ENCODE measurements around the gene COMMD3.
"Not testable (repeated sequence)": the region's sequence is repeated elsewhere in the genome, so short reads cannot be mapped to it uniquely, and the experiment has no call there.

The COMMD3 gene

DNA sequence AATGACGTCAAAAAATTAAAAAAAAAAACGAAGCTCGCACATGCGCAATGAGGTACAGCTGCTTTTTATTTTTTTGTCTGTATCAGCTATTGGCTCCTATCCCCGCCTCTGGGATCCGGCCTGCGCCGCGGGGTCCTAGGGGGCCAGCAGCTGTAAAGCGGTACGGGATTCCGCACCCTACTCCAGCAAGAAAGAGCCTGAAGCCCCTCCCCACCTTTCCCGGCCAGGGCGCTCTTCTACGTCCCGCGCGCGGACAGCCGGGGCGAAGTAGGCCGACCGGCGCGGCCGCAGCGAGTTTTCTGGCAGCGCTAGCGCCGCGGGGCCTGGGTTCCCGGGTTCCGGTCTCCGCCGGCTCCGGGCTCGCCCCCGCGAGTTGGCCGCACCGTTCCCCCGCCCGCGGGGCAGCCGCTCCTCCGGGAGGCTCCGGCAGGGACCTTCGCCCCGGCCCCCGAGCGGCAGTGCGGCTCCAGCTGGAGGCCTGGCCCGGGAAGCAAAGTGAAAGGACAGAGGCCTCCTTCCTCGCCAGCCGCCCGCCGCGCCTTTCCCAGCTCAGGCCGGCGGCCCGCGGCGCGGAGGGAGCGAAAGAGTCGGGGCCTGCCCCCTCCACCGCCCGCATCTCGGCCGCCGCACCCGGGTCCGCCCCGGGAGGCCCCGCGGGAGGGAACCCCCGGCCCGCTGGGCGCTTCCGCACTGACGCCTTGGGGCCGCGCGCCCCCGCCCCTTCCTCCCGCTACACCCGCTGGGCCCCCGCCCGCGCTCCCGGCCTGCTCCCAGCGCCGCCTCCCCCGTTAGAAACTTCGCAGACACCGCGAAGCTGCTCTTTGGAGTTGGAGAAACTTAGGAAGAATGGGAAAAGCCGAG, 24.4 kb downstream of the COMMD3 start:
- DNase-seq = no peak

DNA sequence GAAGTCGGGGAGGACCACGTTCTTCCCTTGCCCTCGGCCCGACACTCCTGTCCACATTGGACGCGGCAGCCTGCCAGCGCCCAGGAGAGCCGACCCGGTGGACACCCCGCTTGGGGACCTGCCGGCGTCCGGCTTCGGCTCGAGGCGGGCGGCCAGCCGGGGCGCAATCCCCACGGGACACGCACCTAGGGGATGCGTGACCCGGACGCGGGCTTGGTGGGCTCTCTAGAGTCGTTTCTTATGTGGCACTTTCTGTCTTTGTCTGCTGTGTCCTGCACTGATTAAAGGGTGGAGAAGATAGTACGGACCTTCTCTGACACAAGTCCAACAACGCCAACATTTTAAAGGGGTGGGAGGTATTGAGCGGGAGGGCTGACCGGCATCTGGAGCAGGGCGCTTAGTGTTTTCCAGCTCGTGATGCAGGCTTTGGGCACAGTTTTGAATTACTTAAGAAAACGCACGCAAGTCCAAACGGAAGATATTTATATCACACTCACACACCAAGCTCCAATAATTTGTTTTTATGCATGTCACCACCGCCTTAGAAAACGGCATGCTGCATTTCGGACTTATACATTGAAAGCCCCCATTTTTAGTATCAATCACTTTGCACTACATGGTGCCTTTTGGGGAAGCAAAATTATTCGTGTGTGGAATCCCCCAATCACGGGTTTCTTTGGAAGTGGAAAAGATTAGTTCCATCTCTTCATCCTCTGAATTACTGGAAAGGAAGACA, 25.2 kb downstream of the COMMD3 start:
- DNase-seq = no peak

DNA sequence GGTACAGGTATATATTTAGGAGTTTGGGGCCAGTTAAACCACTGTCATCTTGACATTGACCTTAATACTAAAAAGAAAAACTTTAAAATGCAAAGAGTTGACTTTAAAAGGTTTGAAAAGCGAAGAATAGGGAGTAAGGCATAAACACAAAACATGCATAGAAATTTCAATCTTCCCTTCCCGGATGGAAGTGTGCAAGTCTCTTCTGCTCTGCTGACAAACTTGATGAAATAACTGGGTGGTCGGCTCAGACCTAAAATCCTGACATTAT, 25.7 kb downstream of the COMMD3 start:
- DNase-seq = no peak

DNA sequence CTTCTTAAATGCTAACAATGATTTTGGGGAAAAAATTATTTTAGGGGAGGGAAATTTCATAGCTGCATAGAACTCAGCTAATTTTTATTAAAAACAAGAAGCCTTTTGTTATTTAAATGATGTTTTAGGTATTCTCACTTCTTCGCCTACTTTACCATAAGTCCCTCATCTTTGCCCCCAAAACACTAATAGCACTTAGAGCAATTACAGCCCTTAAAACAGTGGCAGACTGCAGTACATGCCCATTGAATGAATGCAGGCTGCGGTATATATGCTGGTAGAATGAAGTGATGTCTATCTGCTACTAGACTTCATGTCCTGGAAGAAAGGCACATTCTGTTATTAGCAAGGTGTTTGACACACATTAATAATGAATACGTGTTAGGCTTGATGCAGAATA, 26.2 kb downstream of the COMMD3 start:
- no peak for DNase-seq

DNA sequence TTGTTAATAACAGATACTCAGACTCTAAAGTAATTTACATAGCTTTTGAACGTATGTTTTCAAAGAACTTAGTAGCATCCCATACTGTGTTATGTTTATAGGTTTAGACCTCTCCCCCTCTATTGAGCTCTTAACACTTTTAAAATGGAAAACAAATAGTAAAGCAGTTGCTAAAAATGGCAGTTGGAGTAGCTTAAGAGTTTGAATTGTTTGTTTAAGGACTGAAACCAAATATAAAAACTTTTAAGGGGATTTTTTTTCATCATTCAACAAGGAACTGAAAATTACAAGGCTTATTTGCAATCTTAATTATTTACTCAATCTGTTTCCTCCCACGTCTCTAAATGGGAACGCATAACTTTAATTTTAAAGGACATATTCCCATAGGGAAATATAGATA, 27.5 kb downstream of the COMMD3 start:
- no peak for DNase-seq

DNA sequence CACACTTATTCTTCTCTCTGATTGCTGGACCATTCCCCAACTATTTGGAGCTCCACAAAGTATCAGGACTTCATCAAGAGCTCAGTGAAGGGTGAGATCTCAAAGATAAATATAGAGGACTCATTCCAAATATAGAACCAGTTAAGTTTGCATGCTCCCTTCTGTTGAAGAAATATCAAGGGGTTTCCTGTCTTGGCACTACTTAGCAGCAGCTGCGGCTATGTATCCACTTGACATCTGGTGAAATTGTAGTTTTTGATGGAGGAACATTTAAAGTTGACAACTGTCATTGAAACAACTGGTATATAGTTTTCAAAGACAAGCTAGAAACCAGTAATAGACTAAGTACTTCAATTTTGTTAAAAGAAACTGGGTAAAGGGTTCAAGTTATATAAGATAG, 28.1 kb downstream of the COMMD3 start:
- DNase-seq = no peak

DNA sequence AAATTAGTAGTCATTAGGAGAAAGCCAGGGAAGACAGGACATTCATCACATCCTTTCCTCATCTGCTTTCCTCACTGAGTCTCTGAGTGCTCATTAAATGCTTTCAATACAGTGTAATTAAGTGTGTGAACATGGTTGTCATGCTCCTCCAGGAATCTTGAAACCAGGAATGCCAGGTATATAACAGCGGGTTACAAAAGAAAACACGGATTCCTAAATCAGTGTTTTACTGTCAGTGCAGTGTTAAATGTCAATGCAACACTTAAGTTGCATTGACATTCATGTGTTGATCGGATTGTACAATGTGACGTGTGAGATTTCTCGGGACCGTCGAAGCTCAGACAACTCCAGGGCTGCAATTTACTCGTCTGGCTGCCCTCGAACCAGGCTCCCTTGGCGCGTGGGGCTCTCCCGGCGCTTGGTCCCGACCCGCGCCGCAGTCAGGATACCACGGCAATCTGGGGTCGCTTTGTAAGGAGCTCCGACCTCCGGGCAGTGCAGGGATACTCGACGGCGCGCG, 28.7 kb downstream of the COMMD3 start:
- no peak for DNase-seq

DNA sequence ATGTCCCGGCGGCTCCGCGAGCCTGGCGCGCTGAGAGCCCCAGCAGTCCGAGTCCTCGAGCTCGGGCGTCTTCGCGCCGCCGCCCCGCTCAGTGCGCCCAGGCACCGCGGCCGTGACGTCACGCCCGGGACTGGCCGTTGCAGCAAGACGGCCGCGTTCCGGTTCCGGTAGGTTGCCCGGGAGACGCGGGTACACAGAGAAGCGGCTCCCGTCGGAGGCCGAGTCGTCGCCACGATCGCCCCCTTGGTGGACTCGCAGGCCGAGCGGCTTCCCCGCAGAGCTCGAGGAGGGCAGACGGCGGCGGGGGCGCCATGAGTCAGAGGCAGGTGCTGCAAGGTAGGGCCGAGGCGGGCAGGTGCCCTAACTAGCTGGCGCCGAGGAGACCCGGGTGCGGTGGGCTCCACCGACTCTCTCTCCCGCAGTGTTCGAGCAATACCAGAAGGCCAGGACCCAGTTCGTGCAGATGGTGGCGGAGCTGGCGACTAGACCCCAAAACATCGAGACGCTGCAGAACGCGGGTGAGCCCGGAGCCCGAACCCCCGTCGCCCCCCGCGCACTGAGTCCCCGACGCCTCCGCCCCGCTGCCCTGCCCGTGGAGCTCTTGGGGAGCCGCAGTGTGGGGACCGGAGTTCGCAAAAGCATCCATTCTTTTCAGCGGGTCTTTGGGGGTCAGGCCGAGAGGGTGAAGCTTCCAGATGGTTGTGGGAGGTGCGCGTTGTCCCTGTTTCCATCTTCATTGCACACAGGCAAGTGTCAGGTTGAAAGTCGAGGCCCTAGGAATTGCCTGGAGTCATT, 29.3 kb downstream of the COMMD3 start, which contains the start of gene SPAG6:
TSS of gene SPAG6 (plus strand) at position 196 of the 795 bp plus-strand sequence. CDS start at position 312, 116 bp downstream.
- DNase-seq = no peak

DNA sequence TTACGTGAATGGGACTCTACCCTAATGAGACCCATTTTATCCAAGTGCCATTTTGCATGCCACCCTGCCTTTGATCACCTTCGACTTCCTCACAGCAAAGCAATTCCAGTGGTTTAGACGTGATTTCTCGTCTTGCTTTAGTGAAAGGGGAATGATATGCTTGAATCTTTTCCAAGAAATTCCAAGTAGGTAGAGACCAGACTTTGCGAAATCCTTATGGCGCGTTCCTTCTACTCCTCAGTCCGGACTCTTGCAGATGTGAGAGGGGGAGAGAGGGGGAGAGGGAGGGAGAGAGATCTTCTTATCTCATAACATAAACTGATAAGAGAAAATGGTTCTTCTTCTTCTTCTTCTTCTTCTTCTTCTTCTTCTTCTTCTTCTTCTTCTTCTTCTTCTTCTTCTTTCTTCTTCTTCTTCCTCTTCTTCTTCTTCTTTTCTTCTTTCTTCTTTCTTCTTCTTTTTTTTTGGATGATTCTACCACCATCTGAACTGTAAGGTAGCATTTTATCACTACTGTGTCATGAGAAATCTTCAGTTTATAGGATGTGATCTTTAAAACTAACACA, 30.0 kb downstream of the COMMD3 start:
- no peak for DNase-seq

DNA sequence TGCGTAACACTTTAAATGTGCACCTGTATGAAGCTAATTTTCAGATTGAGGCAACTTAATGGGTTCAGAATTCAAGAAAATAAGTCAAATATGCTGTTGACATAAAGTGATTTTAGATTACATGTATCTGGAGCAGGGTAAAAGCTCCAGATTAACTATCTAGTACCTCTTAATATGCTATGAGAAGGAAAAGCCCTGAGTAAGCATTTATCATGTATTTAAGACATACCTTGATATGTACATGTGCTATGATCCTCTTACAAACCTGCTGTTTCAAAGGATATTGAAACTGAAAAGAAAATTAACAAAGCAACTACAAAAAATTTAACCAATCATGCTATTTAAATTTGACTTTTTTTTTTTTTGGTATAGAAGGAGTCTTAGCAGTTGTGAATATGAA, 33.6 kb downstream of the COMMD3 start:
- no peak for DNase-seq

DNA sequence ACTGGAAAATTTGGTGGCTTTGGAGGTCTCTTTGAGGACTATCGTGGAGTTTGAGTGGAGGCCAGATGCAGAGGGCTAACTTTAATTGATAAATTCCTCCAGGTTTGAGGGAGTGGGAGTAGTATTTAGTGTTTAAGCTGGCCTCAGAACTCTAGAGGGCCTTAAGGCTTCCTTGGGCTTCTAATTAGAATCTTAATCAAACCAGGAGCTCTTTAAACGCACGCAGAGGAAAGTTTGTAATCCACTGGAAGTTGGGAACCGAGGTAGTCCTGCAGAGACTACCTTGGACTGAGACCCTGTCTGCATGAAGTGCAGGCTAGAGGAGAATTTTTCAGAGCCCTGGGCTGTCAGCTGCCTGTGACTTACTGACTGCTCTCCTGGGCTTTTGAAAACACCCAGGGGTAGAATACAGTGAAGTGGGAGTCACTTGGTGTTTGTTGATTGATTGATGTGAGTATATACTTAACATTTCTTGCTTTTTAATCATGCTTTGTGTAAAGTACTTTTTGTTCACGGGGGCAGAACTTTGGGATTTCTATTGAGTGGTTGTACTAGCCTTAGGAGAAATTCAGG, 35.0 kb downstream of the COMMD3 start:
- no peak for DNase-seq

DNA sequence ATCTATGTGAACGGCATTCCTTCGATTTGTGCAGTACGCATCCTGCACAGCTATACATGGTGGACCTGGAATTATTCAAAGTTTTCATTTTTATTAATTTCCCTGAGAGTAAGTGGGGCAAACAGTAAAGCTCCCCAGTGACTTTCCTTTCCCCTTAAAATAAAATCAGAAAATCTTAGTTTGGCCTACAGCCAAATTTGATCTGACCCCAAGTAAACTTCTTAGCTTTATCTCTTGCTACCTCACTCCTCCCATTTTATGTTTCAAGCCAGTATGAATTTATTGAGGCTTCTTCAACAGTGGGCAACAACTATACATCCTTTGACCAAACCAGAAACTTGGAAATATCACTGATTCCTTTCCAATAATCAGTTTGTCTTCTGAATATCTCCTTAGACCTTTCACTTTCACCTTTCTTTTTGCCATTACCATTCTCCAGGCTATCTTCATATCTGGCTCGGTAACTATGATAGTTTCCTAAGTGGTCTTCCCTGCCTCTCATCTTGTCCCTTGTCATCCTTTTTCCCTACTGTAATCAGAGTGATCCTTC, 40.2 kb downstream of the COMMD3 start:
- no peak for DNase-seq

DNA sequence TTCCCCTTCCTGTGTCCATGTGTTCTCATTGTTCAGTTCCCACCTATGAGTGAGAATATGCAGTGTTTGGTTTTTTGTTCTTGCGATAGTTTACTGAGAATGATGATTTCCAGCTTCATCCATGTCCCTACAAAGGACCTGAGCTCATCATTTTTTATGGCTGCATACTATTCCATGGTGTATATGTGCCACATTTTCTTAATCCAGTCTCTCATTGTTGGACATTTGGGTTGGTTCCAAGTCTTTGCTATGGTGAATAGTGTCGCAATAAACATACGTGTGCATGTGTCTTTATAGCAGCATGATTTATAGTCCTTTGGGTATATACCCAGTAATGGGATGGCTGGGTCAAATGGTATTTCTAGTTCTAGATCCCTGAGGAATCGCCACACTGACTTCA, 41.6 kb downstream of the COMMD3 start:
- not testable (repeated sequence) for DNase-seq

DNA sequence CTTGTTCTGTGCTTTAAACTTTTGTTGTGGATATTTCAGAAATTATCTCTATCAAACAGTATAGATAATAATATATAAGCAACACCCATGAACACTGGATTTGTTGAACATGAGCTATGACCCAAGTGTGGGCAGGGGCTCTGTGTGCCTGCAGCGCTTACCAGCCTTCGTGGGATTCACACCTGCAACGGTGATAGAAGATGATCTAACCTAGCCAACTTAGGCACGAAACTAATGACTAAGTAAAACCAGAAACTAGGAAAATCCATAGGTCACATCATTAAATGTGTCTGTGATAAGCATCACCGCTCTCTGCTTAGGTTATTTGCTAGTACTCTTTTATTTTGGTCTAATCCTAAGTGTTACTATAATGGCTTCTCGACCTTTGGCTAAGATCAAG, 47.1 kb downstream of the COMMD3 start:
- no peak for DNase-seq

DNA sequence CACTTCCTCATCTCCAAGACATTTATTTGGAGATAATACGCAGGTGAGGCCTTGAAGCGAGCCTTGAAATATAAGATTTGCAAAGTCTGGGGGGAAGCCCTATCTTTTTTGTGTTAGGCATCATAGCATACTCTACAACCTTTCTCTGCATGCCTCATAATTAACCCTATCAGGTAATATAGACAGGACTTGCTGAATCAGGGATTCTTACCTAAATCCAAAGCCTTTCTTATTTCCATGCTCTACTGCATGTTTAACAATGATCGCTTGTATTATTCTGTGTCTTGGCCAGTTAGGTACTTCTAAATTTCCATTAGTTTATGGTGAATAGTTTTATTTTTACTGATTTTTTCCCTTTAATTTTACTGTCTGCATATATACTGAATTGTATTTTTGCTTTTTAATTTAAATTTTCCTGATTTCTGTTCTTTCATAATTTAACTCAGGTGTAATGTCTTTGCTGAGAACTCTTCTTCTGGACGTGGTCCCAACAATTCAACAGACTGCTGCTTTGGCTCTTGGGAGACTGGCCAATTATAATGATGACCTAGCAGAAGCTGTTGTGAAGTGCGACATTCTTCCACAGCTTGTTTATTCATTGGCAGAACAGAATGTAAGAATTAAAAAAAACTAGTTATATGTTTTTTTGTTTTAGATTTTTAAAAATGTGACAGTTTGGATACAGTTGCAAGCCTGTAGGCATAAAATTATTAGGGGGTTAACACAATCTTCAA, 48.4 kb downstream of the COMMD3 start:
- DNase-seq = no peak

DNA sequence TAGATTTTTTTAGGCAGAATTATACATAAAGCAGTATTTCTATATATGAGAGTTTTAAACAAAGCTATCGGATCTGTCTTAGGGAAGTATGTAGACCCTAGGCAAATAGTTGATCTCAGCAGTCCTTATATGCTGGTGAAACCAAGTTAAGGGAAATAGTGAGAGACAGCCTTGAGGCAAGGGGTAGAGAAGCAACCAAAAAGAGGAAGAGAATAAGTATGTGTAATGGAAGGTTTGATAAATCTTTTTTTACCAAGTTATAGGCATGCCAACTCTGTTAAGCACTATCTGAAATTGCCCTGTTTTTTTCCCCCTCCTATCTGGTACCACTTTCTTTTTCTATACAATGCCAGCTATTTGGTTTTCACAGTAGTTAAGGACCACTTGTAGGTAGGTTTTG, 49.0 kb downstream of the COMMD3 start:
- no peak for DNase-seq

DNA sequence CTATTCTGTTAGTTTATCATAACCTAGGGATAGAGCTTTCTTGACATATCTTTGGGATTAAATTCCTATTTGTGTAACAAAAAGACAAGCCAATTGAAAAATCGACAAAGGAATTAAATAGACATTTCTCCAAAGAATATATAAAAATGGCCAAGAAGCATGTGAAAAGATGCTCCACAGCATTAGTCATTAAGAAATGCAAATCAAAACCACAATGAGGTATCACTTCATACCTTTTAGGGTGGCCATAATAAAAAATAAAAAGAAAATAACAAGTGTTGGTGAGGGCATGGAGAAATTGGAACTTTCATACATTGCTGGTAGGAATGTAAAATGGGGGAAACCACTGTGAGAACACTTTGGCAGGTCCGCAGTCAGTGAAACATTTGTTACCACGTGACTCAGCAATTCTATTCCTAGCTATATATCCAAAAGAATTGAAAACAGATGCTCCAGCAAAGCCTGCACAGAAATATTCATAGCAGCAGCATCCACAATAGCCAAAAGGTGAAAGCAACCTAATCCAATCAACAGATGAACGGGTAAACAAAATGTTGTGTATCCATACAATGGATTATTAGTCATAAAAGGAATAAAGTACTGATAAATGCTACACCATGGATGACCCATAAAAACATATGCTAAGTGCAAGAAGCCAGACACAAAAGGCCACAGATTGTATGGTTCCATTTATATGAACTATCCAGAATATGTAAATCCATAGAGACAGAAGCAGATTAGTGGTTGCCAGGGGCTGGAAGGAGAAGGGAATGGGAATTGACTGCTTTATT, 49.7 kb downstream of the COMMD3 start:
- DNase-seq = no peak

DNA sequence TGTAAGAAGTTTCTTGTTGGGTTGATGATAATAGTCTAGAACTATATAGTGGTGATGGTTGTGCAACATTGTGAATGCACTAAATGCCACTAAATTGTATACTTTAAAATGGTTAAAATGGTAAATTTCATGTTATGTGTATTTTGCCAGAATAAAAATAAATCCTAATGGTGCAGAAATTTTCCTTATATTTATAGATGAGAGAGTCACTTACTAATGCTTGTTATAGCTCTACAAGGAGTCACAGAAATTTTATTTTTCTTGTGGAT, 50.2 kb downstream of the COMMD3 start:
- DNase-seq = no peak

DNA sequence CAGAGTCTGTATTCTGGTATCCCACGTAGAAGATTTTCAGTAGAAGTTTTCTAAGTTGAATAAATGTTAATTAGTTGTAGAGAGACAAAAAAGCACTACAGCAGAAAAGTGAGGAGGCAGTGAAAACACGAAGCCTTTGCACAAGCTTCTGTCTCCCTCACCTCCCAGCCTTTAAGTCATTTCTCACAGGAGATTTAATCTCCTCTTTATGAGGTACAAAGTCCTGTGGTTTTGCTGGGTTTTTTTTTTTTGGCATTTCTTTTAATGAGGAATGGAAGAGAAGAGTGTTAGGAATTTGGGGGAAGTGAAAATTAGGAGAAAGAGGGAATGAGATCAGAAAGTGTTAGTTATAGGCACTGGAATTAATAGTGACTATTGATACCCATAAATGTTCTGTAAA, 50.6 kb downstream of the COMMD3 start:
- DNase-seq = no peak

DNA sequence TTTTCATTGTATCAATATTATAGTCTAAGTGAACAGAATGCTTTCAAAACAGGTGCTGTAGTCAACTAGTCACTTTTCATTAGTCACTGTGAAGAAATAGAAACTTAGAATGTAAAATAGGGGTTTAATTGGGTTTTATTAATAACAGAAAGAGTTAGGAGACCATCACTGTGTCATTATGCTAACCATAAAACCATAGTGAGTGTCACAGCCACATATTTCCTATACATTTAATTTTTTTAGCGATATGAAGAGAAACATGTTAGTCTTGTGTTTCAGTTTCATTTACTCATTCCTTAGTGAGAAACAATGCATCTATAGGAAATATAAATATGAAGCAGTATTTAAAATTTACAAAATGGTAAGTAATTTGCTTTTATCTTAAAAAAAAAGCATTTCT, 51.3 kb downstream of the COMMD3 start:
- DNase-seq = no peak

DNA sequence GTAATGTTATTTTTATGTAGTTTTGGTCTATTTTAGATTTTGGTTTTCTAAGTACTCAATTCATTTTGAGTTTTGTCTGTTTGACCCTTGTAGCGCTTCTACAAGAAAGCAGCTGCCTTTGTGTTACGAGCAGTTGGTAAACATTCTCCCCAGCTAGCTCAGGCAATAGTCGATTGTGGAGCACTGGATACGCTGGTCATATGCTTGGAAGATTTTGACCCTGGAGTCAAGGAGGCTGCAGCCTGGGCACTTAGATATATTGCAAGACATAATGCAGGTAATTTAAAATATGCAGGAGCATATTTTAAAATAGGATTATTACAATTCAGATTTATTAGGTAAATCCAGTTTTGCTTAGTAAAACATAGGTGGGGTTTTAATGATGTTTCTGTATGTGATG, 52.2 kb downstream of the COMMD3 start:
- no peak for DNase-seq
